Nephron (organoid): ENCODE measurements around the gene KDSR.
A peak's percentile ranks its signal among the peaks of the same experiment; 100 is the strongest.

ENCODE experiments used
- H3K27ac Mint-ChIP-seq, 3 experiments: 2 replicates each; pipeline ENCODE4 v1.8.0; 2020; ENCODE audit warnings: mixed read lengths in 3 of 3, mild to moderate bottlenecking in 2 of 3, moderate library complexity in 1 of 3
- H3K27me3 Mint-ChIP-seq: 2 replicates; pipeline ENCODE4 v1.8.0; 2021; ENCODE audit warnings: low read depth, mild to moderate bottlenecking, moderate library complexity, mixed read lengths
- H3K36me3 Mint-ChIP-seq: 2 replicates; pipeline ENCODE4 v1.8.0; 2020; ENCODE audit warnings: low read depth, mixed read lengths
- H3K4me1 Mint-ChIP-seq: 2 replicates; pipeline ENCODE4 v1.8.0; 2020; ENCODE audit warnings: mixed read lengths
- H3K4me3 Mint-ChIP-seq, 3 experiments: 2 replicates each; pipeline ENCODE4 v1.8.0; 2020; ENCODE audit warnings: mild to moderate bottlenecking in 3 of 3, mixed read lengths in 3 of 3, moderate library complexity in 2 of 3
- H3K9me3 Mint-ChIP-seq: 2 replicates; pipeline ENCODE4 v1.8.0; 2020; ENCODE audit warnings: mixed read lengths
- TF ChIP-seq, protein P1 (sequence below), 3 experiments: fragments of 200-600 bp; sonication (generic); IDR thresholded peaks; one replicate each; pipeline ENCODE4 v1.5.0; 2021; ENCODE audit warnings: antibody characterized with exemption in 3 of 3; ENCODE audit not compliant: unreplicated experiment in 3 of 3

Gene KDSR

DNA sequence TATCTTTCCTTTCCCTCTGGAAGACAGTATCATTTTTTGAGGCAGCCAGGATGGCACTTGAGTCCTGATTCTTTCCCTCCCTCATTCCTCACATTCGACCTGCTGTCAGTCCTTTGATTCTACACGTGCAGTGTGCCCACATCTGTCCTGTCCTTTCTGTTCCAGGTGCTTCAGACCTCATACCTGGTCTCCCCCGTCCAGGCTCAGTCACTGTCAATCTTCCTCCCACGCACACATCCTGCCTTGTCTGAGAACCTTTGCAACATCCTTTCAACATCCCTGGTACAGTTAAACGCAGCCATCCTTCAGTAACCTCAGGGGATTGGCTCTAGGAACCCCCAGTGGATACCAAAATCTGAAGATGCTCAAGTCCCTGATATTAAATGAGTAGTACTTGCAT, 57.6 kb downstream of the KDSR start:
- H3K27ac Mint-ChIP-seq, result peak overlapping the region in 2 of 3 experiments; percentile 1 to 37
- no peaks in the 10 kb centered on the region for H3K9me3 Mint-ChIP-seq
- H3K4me3 Mint-ChIP-seq, result no peak overlapping the region
- H3K36me3 Mint-ChIP-seq, result no peaks in the 10 kb centered on the region
- TF ChIP-seq, protein P1, sequence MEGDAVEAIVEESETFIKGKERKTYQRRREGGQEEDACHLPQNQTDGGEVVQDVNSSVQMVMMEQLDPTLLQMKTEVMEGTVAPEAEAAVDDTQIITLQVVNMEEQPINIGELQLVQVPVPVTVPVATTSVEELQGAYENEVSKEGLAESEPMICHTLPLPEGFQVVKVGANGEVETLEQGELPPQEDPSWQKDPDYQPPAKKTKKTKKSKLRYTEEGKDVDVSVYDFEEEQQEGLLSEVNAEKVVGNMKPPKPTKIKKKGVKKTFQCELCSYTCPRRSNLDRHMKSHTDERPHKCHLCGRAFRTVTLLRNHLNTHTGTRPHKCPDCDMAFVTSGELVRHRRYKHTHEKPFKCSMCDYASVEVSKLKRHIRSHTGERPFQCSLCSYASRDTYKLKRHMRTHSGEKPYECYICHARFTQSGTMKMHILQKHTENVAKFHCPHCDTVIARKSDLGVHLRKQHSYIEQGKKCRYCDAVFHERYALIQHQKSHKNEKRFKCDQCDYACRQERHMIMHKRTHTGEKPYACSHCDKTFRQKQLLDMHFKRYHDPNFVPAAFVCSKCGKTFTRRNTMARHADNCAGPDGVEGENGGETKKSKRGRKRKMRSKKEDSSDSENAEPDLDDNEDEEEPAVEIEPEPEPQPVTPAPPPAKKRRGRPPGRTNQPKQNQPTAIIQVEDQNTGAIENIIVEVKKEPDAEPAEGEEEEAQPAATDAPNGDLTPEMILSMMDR (IDR thresholded peaks at IDR 0.05; ENCODE audit: unreplicated experiment in 3 of 3), result no peak
- H3K27me3 Mint-ChIP-seq, result no peaks in the 10 kb centered on the region
- peaks cover 56% of the 10 kb centered on the region for H3K4me1 Mint-ChIP-seq

- peaks cover 47% of the 10 kb centered on the region for H3K4me1 Mint-ChIP-seq
- no peaks in the 10 kb centered on the region for H3K27me3 Mint-ChIP-seq
- peak overlapping the region; percentile 79 to 92 (median 82) for H3K27ac Mint-ChIP-seq
- TF ChIP-seq, protein P1 (IDR thresholded peaks at IDR 0.05; ENCODE audit: unreplicated experiment in 3 of 3), result no peak
- H3K36me3 Mint-ChIP-seq, result no peaks in the 10 kb centered on the region
- no peak overlapping the region for H3K4me3 Mint-ChIP-seq
- H3K9me3 Mint-ChIP-seq, result no peaks in the 10 kb centered on the region
These were observed 59.3 kb downstream of the KDSR start for GRCh38 chr18:63307551-63308200.

GRCh38 chr18:63306819-63307550, 60.0 kb downstream of the KDSR start:
- Mint-ChIP-seq H3K4me3 (no peak overlapping the region), H3K27me3 (no peaks in the 10 kb centered on the region), H3K4me1 (peaks cover 47% of the 10 kb centered on the region), H3K9me3 (no peaks in the 10 kb centered on the region), H3K27ac (peak overlapping the region; percentile 79 to 92 (median 82)), H3K36me3 (no peaks in the 10 kb centered on the region)
- TF ChIP-seq, protein P1 (IDR thresholded peaks at IDR 0.05; ENCODE audit: unreplicated experiment in 3 of 3), result no peak

GRCh38 chr18:63306249-63306648, 60.8 kb downstream of the KDSR start:
- Mint-ChIP-seq H3K36me3 (peaks cover 3% of the 10 kb centered on the region), H3K27me3 (no peaks in the 10 kb centered on the region), H3K4me1 (peaks cover 40% of the 10 kb centered on the region), H3K9me3 (no peaks in the 10 kb centered on the region), H3K4me3 (no peak overlapping the region), H3K27ac (peak overlapping the region; percentile 79 to 92 (median 82))
- TF ChIP-seq, protein P1 (IDR thresholded peaks at IDR 0.05; ENCODE audit: unreplicated experiment in 3 of 3), result no peak

DNA sequence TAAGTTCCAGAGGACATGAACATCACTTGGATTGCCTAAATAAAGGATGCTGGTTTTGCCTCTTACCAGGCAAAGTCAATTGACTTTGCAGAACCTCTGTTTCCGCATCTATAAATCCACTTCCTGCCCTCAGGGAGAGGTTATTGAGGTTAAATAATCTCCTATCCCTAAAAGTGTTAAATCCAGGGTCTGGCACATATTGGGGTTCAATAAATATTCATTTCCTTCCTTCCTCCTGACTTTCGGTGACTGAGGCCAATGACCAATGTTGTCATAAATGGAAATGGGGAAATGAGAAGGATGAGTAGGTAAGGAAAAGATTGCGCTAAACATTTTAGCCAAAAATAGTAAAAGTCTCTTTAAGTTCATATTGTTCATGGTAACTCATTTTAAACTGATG, 63.5 kb downstream of the KDSR start:
- no peaks in the 10 kb centered on the region for H3K9me3 Mint-ChIP-seq
- H3K27me3 Mint-ChIP-seq, result no peaks in the 10 kb centered on the region
- TF ChIP-seq, protein P1 (IDR thresholded peaks at IDR 0.05; ENCODE audit: unreplicated experiment in 3 of 3), result no peak
- H3K4me3 Mint-ChIP-seq, result no peak overlapping the region
- H3K4me1 Mint-ChIP-seq, result peaks cover 47% of the 10 kb centered on the region
- H3K27ac Mint-ChIP-seq, result peak overlapping the region in 1 of 3 experiments; percentile 4
- H3K36me3 Mint-ChIP-seq, result peaks cover 7% of the 10 kb centered on the region
